GM12865 (cell line): ENCODE data around the gene PLXNA2.

ENCODE experiments used
- DNase-seq: peaks from one replicate; pipeline ENCODE4 v3.0.0; 2010; ENCODE audit warnings: low read depth
- H3K4me3 ChIP-seq: 2 replicates; pipeline ENCODE4 v1.5.1; 2011; ENCODE audit warnings: mild to moderate bottlenecking, low read depth, low read length, control low read depth
- CTCF ChIP-seq: IDR thresholded peaks from 2 replicates; pipeline ENCODE4 v1.5.1; 2011; ENCODE audit warnings: low read length, control low read depth, low read depth, inconsistent platforms; ENCODE audit not compliant: insufficient read depth; ENCODE audit errors: missing control alignments

Gene PLXNA2

GRCh38 chr1:208183977-208184911 is 59.9 kb downstream of the PLXNA2 start:
- DNase-seq = no peak
- H3K4me3 ChIP-seq = no peak overlapping the region
- no peak for TF ChIP-seq CTCF

DNA sequence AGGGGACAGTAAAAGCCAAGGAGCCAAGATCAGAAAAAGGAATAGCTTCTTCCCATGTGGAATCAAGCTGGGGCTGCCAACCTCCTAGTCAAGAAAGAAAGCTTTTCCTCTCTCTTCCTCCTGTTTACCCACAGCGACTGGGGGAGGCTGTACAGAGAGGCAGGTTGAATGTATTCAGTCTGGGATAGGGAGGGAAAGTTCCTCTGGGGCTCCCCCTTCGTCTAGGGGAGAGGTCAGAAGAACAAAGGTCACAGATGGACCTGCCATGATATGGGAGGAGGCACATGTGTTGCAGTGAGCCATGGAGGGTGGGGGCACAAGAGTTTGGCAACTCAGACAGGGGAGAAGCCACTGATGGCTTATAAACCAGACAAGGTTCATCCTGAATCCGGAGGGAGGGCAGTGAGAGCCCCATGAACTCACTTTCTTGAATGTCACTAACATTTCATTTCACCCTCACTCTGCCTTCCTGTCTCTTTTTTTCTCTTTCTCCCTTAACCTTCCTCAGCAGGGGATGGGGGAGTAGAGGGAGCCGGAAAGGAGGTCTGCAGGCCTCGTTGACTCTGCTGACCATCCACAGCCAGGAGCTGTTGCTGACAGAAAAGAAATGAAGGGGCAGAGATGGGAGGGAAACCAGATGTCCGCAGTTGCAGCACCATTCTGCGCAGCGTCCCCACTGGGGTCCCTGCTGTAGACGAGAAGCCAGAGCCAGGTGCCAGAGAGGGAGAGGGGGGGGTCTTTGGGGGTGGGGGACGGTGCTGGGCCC is 61.1 kb downstream of the PLXNA2 start:
- no peak for TF ChIP-seq CTCF
- no peak for DNase-seq

GRCh38 chr1:208181364-208181763 is 62.8 kb downstream of the PLXNA2 start:
- H3K4me3 ChIP-seq = no peak overlapping the region
- no peak for TF ChIP-seq CTCF

More for the DNA sequence above, 61.1 kb downstream of the PLXNA2 start:
- H3K4me3 ChIP-seq = no peak overlapping the region

DNA sequence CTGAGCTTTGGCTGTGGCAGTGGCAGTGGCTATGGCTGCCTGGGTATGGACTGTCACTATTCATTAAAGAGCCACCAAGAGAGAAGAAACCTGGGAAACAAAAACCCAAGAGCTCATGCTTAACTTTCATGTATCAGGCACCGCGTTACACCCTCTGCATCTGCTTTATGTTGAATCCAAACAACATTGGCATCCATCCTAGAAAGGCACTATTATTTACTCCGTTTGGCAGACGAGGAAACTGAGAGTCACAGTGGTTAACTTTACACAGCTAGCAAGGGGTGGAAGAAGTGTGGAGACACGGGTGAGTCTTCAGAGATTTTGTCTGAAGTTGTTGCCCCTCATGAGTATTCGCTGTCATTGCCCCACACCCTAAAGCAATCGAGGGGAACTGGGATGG is 63.8 kb downstream of the PLXNA2 start:
- H3K4me3 ChIP-seq = no peak overlapping the region
- no peak for TF ChIP-seq CTCF
- no peak for DNase-seq

More at GRCh38 chr1:208181364-208181763, 62.8 kb downstream of the PLXNA2 start:
- DNase-seq = no peak

- no peak for DNase-seq
- no peak for TF ChIP-seq CTCF
- no peak overlapping the region for H3K4me3 ChIP-seq
These were observed 64.2 kb downstream of the PLXNA2 start for GRCh38 chr1:208179961-208180409.

- TF ChIP-seq CTCF = no peak
- no peak overlapping the region for H3K4me3 ChIP-seq
- DNase-seq = no peak
These were observed 64.8 kb downstream of the PLXNA2 start for GRCh38 chr1:208179263-208179816.
